ENCODE results near the gene CC2D1A.

DNA sequence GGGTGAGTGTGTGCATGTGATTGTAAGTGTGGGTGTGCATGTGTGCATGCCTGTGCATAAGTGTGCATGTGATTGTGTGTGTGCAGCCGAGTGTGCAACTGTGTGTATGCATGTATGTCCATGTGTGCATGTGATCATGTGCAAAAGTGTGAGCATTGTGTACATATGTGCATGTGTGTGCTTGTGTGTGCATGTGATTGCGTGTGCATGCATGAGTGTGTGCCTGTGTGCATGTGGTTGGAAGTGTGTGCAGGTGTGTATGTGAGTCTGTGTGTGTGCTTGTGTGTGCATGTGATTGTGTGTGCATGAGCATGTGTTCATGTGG is 28.7 kb downstream of the CC2D1A start:
- TF ChIP-seq, protein P1, sequence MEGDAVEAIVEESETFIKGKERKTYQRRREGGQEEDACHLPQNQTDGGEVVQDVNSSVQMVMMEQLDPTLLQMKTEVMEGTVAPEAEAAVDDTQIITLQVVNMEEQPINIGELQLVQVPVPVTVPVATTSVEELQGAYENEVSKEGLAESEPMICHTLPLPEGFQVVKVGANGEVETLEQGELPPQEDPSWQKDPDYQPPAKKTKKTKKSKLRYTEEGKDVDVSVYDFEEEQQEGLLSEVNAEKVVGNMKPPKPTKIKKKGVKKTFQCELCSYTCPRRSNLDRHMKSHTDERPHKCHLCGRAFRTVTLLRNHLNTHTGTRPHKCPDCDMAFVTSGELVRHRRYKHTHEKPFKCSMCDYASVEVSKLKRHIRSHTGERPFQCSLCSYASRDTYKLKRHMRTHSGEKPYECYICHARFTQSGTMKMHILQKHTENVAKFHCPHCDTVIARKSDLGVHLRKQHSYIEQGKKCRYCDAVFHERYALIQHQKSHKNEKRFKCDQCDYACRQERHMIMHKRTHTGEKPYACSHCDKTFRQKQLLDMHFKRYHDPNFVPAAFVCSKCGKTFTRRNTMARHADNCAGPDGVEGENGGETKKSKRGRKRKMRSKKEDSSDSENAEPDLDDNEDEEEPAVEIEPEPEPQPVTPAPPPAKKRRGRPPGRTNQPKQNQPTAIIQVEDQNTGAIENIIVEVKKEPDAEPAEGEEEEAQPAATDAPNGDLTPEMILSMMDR (IDR thresholded peaks at IDR 0.05) = no peak
- TF ChIP-seq, protein P2, sequence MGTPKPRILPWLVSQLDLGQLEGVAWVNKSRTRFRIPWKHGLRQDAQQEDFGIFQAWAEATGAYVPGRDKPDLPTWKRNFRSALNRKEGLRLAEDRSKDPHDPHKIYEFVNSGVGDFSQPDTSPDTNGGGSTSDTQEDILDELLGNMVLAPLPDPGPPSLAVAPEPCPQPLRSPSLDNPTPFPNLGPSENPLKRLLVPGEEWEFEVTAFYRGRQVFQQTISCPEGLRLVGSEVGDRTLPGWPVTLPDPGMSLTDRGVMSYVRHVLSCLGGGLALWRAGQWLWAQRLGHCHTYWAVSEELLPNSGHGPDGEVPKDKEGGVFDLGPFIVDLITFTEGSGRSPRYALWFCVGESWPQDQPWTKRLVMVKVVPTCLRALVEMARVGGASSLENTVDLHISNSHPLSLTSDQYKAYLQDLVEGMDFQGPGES (IDR thresholded peaks at IDR 0.05; ENCODE audit: low read depth, low read length) = no peak
- TF ChIP-seq ELF1 (IDR thresholded peaks at IDR 0.05) = no peak
- TF ChIP-seq GABPA (IDR thresholded peaks at IDR 0.05; ENCODE audit: low read depth) = no peak
- TF ChIP-seq NFIC (IDR thresholded peaks at IDR 0.05; ENCODE audit: borderline replicate concordance) = no peak
- TF ChIP-seq, protein P3, sequence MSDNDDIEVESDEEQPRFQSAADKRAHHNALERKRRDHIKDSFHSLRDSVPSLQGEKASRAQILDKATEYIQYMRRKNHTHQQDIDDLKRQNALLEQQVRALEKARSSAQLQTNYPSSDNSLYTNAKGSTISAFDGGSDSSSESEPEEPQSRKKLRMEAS (IDR thresholded peaks at IDR 0.05; ENCODE audit: low read depth) = no peak
- no peak for TF ChIP-seq EZH2phosphoT487 (IDR thresholded peaks at IDR 0.05; ENCODE audit: borderline replicate concordance, low read depth)
- no peak for TF ChIP-seq EP300 (IDR thresholded peaks at IDR 0.05; ENCODE audit: borderline replicate concordance in 1 of 2, low read depth in 1 of 2, low read length in 1 of 2)
- TF ChIP-seq SIN3A (IDR thresholded peaks at IDR 0.05; ENCODE audit: borderline replicate concordance, low read depth, low read length) = no peak
- no peak for TF ChIP-seq CHD2 (IDR thresholded peaks at IDR 0.05; ENCODE audit: low read length, partially characterized antibody)
- TF ChIP-seq, protein P4, sequence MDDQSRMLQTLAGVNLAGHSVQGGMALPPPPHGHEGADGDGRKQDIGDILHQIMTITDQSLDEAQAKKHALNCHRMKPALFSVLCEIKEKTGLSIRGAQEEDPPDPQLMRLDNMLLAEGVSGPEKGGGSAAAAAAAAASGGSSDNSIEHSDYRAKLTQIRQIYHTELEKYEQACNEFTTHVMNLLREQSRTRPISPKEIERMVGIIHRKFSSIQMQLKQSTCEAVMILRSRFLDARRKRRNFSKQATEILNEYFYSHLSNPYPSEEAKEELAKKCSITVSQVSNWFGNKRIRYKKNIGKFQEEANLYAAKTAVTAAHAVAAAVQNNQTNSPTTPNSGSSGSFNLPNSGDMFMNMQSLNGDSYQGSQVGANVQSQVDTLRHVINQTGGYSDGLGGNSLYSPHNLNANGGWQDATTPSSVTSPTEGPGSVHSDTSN (IDR thresholded peaks at IDR 0.05) = no peak
